Measurements from ENCODE around the gene CATSPERZ.

- TF ChIP-seq CTCF (IDR thresholded peaks at IDR 0.05; ENCODE audit: poor library complexity, severe bottlenecking) (no peak), TAF1 (IDR thresholded peaks at IDR 0.05; ENCODE audit: low read depth) (no peak), RAD21 (conservative IDR thresholded peaks at IDR 0.05) (no peak), REST (IDR thresholded peaks at IDR 0.05; ENCODE audit: borderline replicate concordance) (no peak), SMC3 (conservative IDR thresholded peaks at IDR 0.05; ENCODE audit: poor library complexity) (no peak)
Measured at GRCh38 chr11:64283092-64283491, 17.1 kb upstream of the CATSPERZ start.

Measured in neural cell (in vitro differentiated cells).